WI38 (cell line): Measurements from ENCODE around the gene ZNF35.
A peak's percentile ranks its signal among the peaks of the same experiment; 100 is the strongest.

Experiments used
- H3K4me3 ChIP-seq: 2 replicates; pipeline ENCODE4 v1.5.1; 2011; ENCODE audit warnings: low read depth, mild to moderate bottlenecking, control low read depth, low read length
- CTCF ChIP-seq: IDR thresholded peaks from 2 replicates; pipeline ENCODE4 v1.5.1; 2012; ENCODE audit warnings: low read depth, mild to moderate bottlenecking, control low read depth, low read length

The ZNF35 gene

GRCh38 chr3:44643024-44643423 is 5.5 kb upstream of the ZNF35 start:
- H3K4me3 ChIP-seq = no peak overlapping the region
- TF ChIP-seq CTCF = no peak

GRCh38 chr3:44647771-44648170 is 761 bp upstream of the ZNF35 start:
- no peak for TF ChIP-seq CTCF
- no peak overlapping the region for H3K4me3 ChIP-seq

- TF ChIP-seq CTCF = no peak
- H3K4me3 ChIP-seq = peak overlapping the region; percentile 97
Observed at GRCh38 chr3:44649709-44650108, 1.2 kb downstream of the ZNF35 start.

- TF ChIP-seq CTCF = no peak
- no peak overlapping the region for H3K4me3 ChIP-seq
Observed at GRCh38 chr3:44654039-44654438, 5.5 kb downstream of the ZNF35 start.

- H3K4me3 ChIP-seq = no peak overlapping the region
- no peak for TF ChIP-seq CTCF
Observed at GRCh38 chr3:44659015-44659414, 10.5 kb downstream of the ZNF35 start.

- TF ChIP-seq CTCF = no peak
- no peak overlapping the region for H3K4me3 ChIP-seq
Observed at GRCh38 chr3:44659434-44659833, 10.9 kb downstream of the ZNF35 start.

GRCh38 chr3:44661189-44661588 is 12.7 kb downstream of the ZNF35 start:
- peak; percentile 23; the same call in 1 of the 2 replicates for TF ChIP-seq CTCF
- no peak overlapping the region for H3K4me3 ChIP-seq

- no peak overlapping the region for H3K4me3 ChIP-seq
- no peak for TF ChIP-seq CTCF
Observed at GRCh38 chr3:44665173-44665572, 16.6 kb downstream of the ZNF35 start.
